IMR-90 (cell line): Measurements from ENCODE around the gene FBRSL1. TPM values are rescaled to one million over a fixed set of nuclear protein-coding genes. Genes with fewer than 3 reads are reported as not detected.

ENCODE experiments used
- ATAC-seq: fragments of 200-7000 bp; cut with Tn5 transposase; 2 replicates; pipeline ENCODE4 v1.9.1; 2020; ENCODE audit warnings: low read depth, mild to moderate bottlenecking, moderate library complexity
- BruUV-seq: library from RNA; stranded (reverse); fragments of 400-500 nt; replicated peaks from 2 replicates; lab custom pipeline; 2021; lab: Mats Ljungman, UMichigan
- CTCF ChIA-PET: fragments of 300-600 bp; formaldehyde crosslinking; extraction: SDS; loops from one replicate; lab custom pipeline; 2021; ENCODE audit warnings: antibody characterized with exemption; lab: Yijun Ruan, JAX
- POLR2A ChIA-PET: fragments of 300-600 bp; sonication (Branson Sonifier 250); formaldehyde crosslinking; loops from one replicate; lab custom pipeline; 2022; ENCODE audit warnings: antibody characterized with exemption; ENCODE audit not compliant: unreplicated experiment; lab: Charles Lee
- DNase-seq: peaks from one replicate; pipeline ENCODE4 v3.0.0; 2013
- H2AFZ ChIP-seq: replicated peaks from 2 replicates; pipeline ENCODE3; 2013; ENCODE audit warnings: low read length, mild to moderate bottlenecking; ENCODE audit not compliant: poor library complexity
- H2AK5ac ChIP-seq: 2 replicates; pipeline ENCODE4 v1.6.1; 2013; ENCODE audit warnings: low read depth, low read length, inconsistent platforms
- H2AK9ac ChIP-seq: replicated peaks from 2 replicates; pipeline ENCODE3; 2013; ENCODE audit warnings: mild to moderate bottlenecking, low read depth, low read length, moderate library complexity; ENCODE audit not compliant: poor library complexity
- H2BK120ac ChIP-seq: 2 replicates; pipeline ENCODE4 v1.6.1; 2013; ENCODE audit warnings: low read depth, low read length, inconsistent platforms
- H2BK15ac ChIP-seq: 3 replicates; pipeline ENCODE4 v1.6.1; 2013; ENCODE audit warnings: low read depth, low read length, inconsistent platforms
- H2BK20ac ChIP-seq: 2 replicates; pipeline ENCODE4 v1.6.1; 2013; ENCODE audit warnings: low read depth, mild to moderate bottlenecking, inconsistent platforms, low read length, moderate library complexity
- H2BK5ac ChIP-seq: 2 replicates; pipeline ENCODE4 v1.6.1; 2013; ENCODE audit warnings: mild to moderate bottlenecking, low read depth, low read length, inconsistent platforms; ENCODE audit not compliant: poor library complexity, severe bottlenecking
- H3K14ac ChIP-seq: replicated peaks from 2 replicates; pipeline ENCODE4 v1.6.1; 2013; ENCODE audit warnings: low read depth, low read length, inconsistent platforms
- H3K18ac ChIP-seq: 2 replicates; pipeline ENCODE4 v1.6.1; 2013; ENCODE audit warnings: low read depth, low read length, control low read depth
- H3K23ac ChIP-seq: 2 replicates; pipeline ENCODE4 v1.6.1; 2013; ENCODE audit warnings: low read depth, low read length, inconsistent platforms
- H3K27ac ChIP-seq: 2 replicates; pipeline ENCODE4 v1.5.1; 2013; ENCODE audit warnings: mild to moderate bottlenecking, control low read depth, low read length; ENCODE audit not compliant: insufficient read depth
- H3K27me3 ChIP-seq: 2 replicates; pipeline ENCODE4 v1.6.1; 2013; ENCODE audit warnings: low read length; ENCODE audit not compliant: control insufficient read depth, insufficient read depth
- H3K36me3 ChIP-seq: 2 replicates; pipeline ENCODE4 v1.6.1; 2013; ENCODE audit warnings: low read length, mixed read lengths; ENCODE audit not compliant: control insufficient read depth, insufficient read depth
- H3K4ac ChIP-seq: 2 replicates; pipeline ENCODE4 v1.6.1; 2013; ENCODE audit warnings: low read depth, low read length, inconsistent platforms
- H3K4me1 ChIP-seq: 2 replicates; pipeline ENCODE4 v1.6.1; 2013; ENCODE audit warnings: low read length, mixed read lengths; ENCODE audit not compliant: control insufficient read depth, insufficient read depth
- H3K4me2 ChIP-seq: 2 replicates; pipeline ENCODE4 v1.6.1; 2013; ENCODE audit warnings: low read depth, mild to moderate bottlenecking, control low read depth, low read length, moderate library complexity
- H3K4me3 ChIP-seq: 2 replicates; pipeline ENCODE4 v1.5.1; 2013; ENCODE audit warnings: low read depth, mild to moderate bottlenecking, control low read depth, low read length, moderate library complexity; ENCODE audit not compliant: insufficient read depth
- H3K56ac ChIP-seq: 2 replicates; pipeline ENCODE4 v1.6.1; 2013; ENCODE audit warnings: low read length, inconsistent platforms; ENCODE audit not compliant: insufficient read depth; ENCODE audit errors: extremely low read depth
- H3K79me1 ChIP-seq, 2 experiments: 2 replicates each; pipeline ENCODE4 v1.6.1; 2013; ENCODE audit warnings: low read length in 2 of 2, inconsistent platforms in 1 of 2, low read depth in 1 of 2
- H3K9ac ChIP-seq: 2 replicates; pipeline ENCODE4 v1.6.1; 2013; ENCODE audit warnings: low read depth, low read length, control low read depth
- H3K9me1 ChIP-seq: 2 replicates; pipeline ENCODE4 v1.6.1; 2013; ENCODE audit warnings: low read length, inconsistent platforms; ENCODE audit not compliant: insufficient read depth
- H3K9me3 ChIP-seq: 2 replicates; pipeline ENCODE4 v1.6.1; 2013; ENCODE audit warnings: low read length; ENCODE audit not compliant: control insufficient read depth, insufficient read depth
- H4K20me1 ChIP-seq: 2 replicates; pipeline ENCODE4 v1.6.1; 2013; ENCODE audit warnings: low read length, inconsistent platforms; ENCODE audit not compliant: insufficient read depth
- H4K5ac ChIP-seq: 2 replicates; pipeline ENCODE4 v1.6.1; 2013; ENCODE audit warnings: mild to moderate bottlenecking, low read depth, low read length, control low read depth
- H4K8ac ChIP-seq, 2 experiments: 2 replicates each; pipeline ENCODE4 v1.6.1; 2013; ENCODE audit warnings: low read depth in 2 of 2, low read length in 2 of 2, control low read depth in 1 of 2, inconsistent platforms in 1 of 2
- H4K91ac ChIP-seq: 2 replicates; pipeline ENCODE4 v1.6.1; 2013; ENCODE audit warnings: low read depth, low read length, inconsistent platforms; ENCODE audit not compliant: insufficient read depth
- BHLHE40 ChIP-seq: fragments of 150-350 bp; IDR thresholded peaks from 2 replicates; pipeline ENCODE4 v1.6.1; 2016; ENCODE audit warnings: mild to moderate bottlenecking, low read depth, low read length
- CEBPB ChIP-seq: IDR thresholded peaks from 2 replicates; pipeline ENCODE4 v1.6.1; 2012; ENCODE audit warnings: low read depth, low read length, improper control_type of control experiment
- CHD1 ChIP-seq: IDR thresholded peaks from 2 replicates; pipeline ENCODE4 v1.6.1; 2012; ENCODE audit warnings: low read depth, low read length, improper control_type of control experiment
- FOS ChIP-seq: fragments of 150-350 bp; IDR thresholded peaks from 2 replicates; pipeline ENCODE4 v1.6.1; 2016; ENCODE audit warnings: low read depth, low read length
- MAZ ChIP-seq: IDR thresholded peaks from 2 replicates; pipeline ENCODE4 v1.6.1; 2012; ENCODE audit warnings: low read depth, mild to moderate bottlenecking, low read length, improper control_type of control experiment, moderate library complexity, borderline replicate concordance
- MXI1 ChIP-seq: IDR thresholded peaks from 2 replicates; pipeline ENCODE4 v1.6.1; 2012; ENCODE audit warnings: low read depth, mild to moderate bottlenecking, low read length, moderate library complexity, borderline replicate concordance
- NFE2L2 ChIP-seq: fragments of 150-350 bp; IDR thresholded peaks from 2 replicates; pipeline ENCODE4 v1.6.1; 2016; ENCODE audit warnings: low read depth, mild to moderate bottlenecking, low read length
- POLR2A ChIP-seq: IDR thresholded peaks from 2 replicates; pipeline ENCODE4 v1.6.1; 2012; ENCODE audit warnings: mild to moderate bottlenecking, low read depth, low read length
- RAD21 ChIP-seq: IDR thresholded peaks from 2 replicates; pipeline ENCODE4 v1.6.1; 2012; ENCODE audit warnings: low read length, improper control_type of control experiment
- RCOR1 ChIP-seq: IDR thresholded peaks from 2 replicates; pipeline ENCODE4 v1.6.1; 2012; ENCODE audit warnings: mild to moderate bottlenecking, low read length, improper control_type of control experiment; ENCODE audit not compliant: insufficient replicate concordance
- RFX5 ChIP-seq: IDR thresholded peaks from 2 replicates; pipeline ENCODE4 v1.8.0; 2012; ENCODE audit warnings: low read depth, mild to moderate bottlenecking, low read length, moderate library complexity
- SMC3 ChIP-seq: fragments of 150-350 bp; IDR thresholded peaks from 2 replicates; pipeline ENCODE4 v1.6.1; 2016; ENCODE audit warnings: low read depth, mild to moderate bottlenecking, antibody characterized with exemption, low read length, moderate library complexity
- WGBS, 2 experiments: methylation state at CpG; one replicate each; pipeline versions ENCODE4 v1.1.5 to v1.1.7; 2013; ENCODE audit warnings: missing lambda C conversion rate in 2 of 2; ENCODE audit not compliant: insufficient read length in 1 of 2; ENCODE audit errors: extremely low coverage in 2 of 2; 5-methylcytosine and 5-hydroxymethylcytosine counted together
- dilution Hi-C: fragments of 300-500 bp; cut with HindIII; formaldehyde crosslinking; loops from one replicate; pipeline ENCODE4 v1.14.3; 2018; ENCODE audit warnings: low sequenced_read_pairs; ENCODE audit not compliant: unreplicated experiment
- in situ Hi-C: fragments of 300-500 bp; cut with MboI; formaldehyde crosslinking; loops from 3 replicates; pipeline ENCODE4 v1.14.3; 2019; ENCODE audit warnings: low sequenced_read_pairs, inconsistent platforms, mixed read lengths
- intact Hi-C: fragments of 100-400 bp; cut with micrococcal nuclease; formaldehyde crosslinking; loops from 2 replicates; pipeline ENCODE4 v1.10.0; 2022
- polyA plus RNA-seq, 3 experiments: library from polyadenylated mRNA; depleted of rRNA; stranded (reverse); fragments of >200 nt; gene quantifications; 2 replicates each; pipeline ENCODE4 v1.2.3, GENCODE V29; 2012; ENCODE audit warnings: low replicate concordance in 1 of 3
- total RNA-seq: library from RNA; depleted of rRNA; stranded (reverse); fragments of >200 nt; gene quantifications from 2 replicates; pipeline ENCODE4 v1.2.3, GENCODE V29; 2012
- TF ChIP-seq, protein P1 (sequence below): fragments of 150-350 bp; IDR thresholded peaks from 2 replicates; pipeline ENCODE4 v1.6.1; 2017; ENCODE audit warnings: mild to moderate bottlenecking, antibody characterized with exemption, low read length, low read depth
- TF ChIP-seq, protein P2 (sequence below): conservative IDR thresholded peaks from 2 replicates; pipeline ENCODE4 v1.5.1; 2012; ENCODE audit warnings: mild to moderate bottlenecking, low read depth, low read length, improper control_type of control experiment

FBRSL1 gene
- total and polyA plus RNA-seq, 2 of the 4 experiments (the other 2 are of a cell fraction): 0.36 to 10.8 TPM

DNA sequence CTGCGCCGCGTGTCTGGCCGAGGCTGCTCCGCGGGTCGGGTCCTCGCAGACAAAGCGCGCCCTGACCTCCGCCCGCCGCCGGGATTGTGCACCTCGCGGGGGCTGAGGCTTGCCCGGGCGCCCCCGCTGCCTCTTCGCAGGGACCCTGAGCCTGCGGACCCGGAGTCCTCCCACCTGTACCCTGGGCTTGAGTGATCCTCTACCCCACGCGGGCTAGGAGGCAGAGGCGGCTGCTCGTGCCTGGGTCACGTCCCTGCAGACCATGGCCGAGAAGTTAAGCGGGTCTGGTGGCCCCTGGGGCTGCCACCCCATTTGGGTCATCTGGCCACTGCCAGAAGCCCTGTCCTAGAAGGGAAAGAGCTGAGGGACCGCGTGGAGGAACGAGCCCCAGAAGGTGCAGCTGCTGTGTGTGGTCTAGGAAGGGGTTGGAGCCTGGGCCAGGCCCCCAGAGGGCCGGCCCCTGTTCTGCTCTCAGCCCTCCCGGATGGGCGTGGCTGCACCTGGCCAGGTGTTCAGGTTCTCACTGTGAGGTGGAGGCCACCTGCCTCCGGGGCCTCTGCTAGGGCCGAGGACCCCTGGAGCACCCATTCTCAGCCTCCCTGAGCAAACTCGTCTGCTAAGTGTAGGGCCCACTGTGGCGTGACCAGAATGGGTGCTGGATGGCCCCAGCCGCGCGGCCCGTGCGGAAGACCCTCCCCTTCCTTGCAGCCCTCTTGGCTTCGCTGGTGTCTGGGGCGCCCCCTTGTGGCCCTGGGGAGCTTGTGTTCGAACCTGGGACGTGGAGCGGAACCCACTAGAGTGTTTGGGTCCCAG, 70.9 kb downstream of the FBRSL1 start:
- Histone ChIP-seq H4K5ac (no peak overlapping the region), H4K91ac (no peak overlapping the region), H3K14ac (no peak overlapping the region), H4K20me1 (peaks cover 23% of the 10 kb centered on the region), H3K4me2 (peak overlapping the region; percentile 86), H3K36me3 (peaks cover 5% of the 10 kb centered on the region; the same call in 1 of the 2 replicates), H2BK5ac (no peak overlapping the region), H3K4ac (no peak overlapping the region), H3K18ac (no peak overlapping the region), H3K23ac (no peak overlapping the region), H3K27me3 (no peaks in the 10 kb centered on the region), H3K79me1 (peaks cover 9 to 16% of the 10 kb centered on the region in 2 experiments), H3K4me1 (no peaks in the 10 kb centered on the region; the same call in 1 of the 2 replicates), H2BK15ac (no peak overlapping the region), H2AK5ac (no peak overlapping the region), H2BK120ac (no peak overlapping the region), H3K27ac (no peak overlapping the region; the same call in 1 of the 2 replicates), H3K9me1 (peaks cover 6% of the 10 kb centered on the region), H4K8ac (no peak overlapping the region), H3K56ac (no peak overlapping the region), H3K4me3 (peak overlapping the region; percentile 93), H3K9ac (peak overlapping the region; percentile 30; the same call in 1 of the 2 replicates), H2AFZ (peak overlapping the region; percentile 93), H2AK9ac (peak overlapping the region; percentile 70), H3K9me3 (no peaks in the 10 kb centered on the region), H2BK20ac (no peak overlapping the region)
- intact Hi-C loops: loop anchor here (1.0 to 5.0 kb wide), 3 partner anchors 51 to 146 kb away; partner anchors contain the start of genes FBRSL1 and LRCOL1
- peak; percentile 51 for DNase-seq
- 1% methylated on average over 18 of the region's 49 CpGs; no CpG with 5 or more reads in 1 of the 2 experiments for WGBS, 2 experiments
- POLR2A ChIA-PET: no interaction called here
- CTCF ChIA-PET: interaction anchor here (0.7 kb wide), 1 partner anchor 47 kb away, joined by 3 read pairs; no protein-coding TSS in a partner anchor
- dilution Hi-C loops: no loop called here
- in situ Hi-C loops: no loop called here
- no peak for TF ChIP-seq CEBPB
- TF ChIP-seq, protein P1, sequence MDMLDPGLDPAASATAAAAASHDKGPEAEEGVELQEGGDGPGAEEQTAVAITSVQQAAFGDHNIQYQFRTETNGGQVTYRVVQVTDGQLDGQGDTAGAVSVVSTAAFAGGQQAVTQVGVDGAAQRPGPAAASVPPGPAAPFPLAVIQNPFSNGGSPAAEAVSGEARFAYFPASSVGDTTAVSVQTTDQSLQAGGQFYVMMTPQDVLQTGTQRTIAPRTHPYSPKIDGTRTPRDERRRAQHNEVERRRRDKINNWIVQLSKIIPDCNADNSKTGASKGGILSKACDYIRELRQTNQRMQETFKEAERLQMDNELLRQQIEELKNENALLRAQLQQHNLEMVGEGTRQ: no peak
- no peak for TF ChIP-seq POLR2A
- no peak for TF ChIP-seq RCOR1
- TF ChIP-seq RAD21: peak; percentile 52
- TF ChIP-seq CHD1: no peak
- TF ChIP-seq RFX5: no peak
- no peak for TF ChIP-seq FOS
- peak; percentile 19; the same call in 1 of the 2 replicates for TF ChIP-seq MAZ
- no peak for TF ChIP-seq MXI1
- no peak for TF ChIP-seq BHLHE40
- TF ChIP-seq, protein P2, sequence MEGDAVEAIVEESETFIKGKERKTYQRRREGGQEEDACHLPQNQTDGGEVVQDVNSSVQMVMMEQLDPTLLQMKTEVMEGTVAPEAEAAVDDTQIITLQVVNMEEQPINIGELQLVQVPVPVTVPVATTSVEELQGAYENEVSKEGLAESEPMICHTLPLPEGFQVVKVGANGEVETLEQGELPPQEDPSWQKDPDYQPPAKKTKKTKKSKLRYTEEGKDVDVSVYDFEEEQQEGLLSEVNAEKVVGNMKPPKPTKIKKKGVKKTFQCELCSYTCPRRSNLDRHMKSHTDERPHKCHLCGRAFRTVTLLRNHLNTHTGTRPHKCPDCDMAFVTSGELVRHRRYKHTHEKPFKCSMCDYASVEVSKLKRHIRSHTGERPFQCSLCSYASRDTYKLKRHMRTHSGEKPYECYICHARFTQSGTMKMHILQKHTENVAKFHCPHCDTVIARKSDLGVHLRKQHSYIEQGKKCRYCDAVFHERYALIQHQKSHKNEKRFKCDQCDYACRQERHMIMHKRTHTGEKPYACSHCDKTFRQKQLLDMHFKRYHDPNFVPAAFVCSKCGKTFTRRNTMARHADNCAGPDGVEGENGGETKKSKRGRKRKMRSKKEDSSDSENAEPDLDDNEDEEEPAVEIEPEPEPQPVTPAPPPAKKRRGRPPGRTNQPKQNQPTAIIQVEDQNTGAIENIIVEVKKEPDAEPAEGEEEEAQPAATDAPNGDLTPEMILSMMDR: peak; percentile 66
- TF ChIP-seq NFE2L2: no peak
- TF ChIP-seq SMC3: peak; percentile 49
- no TSS peak for BruUV-seq
- ATAC-seq: peak; percentile 50
